Measurements from ENCODE around the gene ID4.

DNA sequence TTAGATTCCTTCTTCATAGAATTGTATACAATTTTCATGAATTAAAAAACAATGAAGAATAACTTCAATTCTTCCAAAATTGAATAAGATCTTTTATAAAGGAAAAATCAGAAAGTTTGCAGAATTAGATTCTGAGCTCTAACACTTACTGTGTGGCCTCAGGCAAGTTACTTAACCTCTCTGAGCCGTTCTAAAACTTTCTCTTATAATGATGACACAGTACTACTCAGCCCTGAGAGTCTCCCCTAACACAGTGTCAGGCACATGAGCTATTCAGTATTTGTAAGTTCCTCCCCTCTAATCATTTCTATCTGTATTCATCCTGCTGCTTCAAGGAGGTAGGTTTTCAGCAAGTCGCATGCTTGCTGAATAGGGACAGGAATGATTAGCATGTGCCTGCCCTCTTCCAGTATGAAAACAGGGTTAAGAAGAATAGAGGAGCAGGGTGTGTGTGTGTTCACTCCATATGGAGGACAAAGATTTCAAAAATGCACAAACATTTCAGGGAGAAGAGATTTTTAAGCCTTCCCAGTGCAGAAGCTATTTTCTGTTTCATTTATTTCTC lies 11.4 kb downstream of the ID4 start:
- TF ChIP-seq TAF1 (IDR thresholded peaks at IDR 0.05; ENCODE audit: borderline replicate concordance, low read depth, low read length) = no peak
- no peak for TF ChIP-seq POLR2A (IDR thresholded peaks at IDR 0.05; ENCODE audit: low read depth, low read length)
